Endothelial cell of umbilical vein (primary cell): Measurements from ENCODE around the gene DOCK4. TPM values are rescaled to one million over a fixed set of nuclear protein-coding genes. Genes with fewer than 3 reads are reported as not detected.

ENCODE experiments used
- BruUV-seq: library from RNA; stranded (reverse); fragments of 400-500 nt; replicated peaks from 2 replicates; lab custom pipeline; 2021; lab: Mats Ljungman, UMichigan
- CTCF ChIA-PET: fragments of 300-600, 350-600 bp; sonication (Branson Sonifier 250); formaldehyde crosslinking; loops from one replicate; lab custom pipeline; 2021; ENCODE audit warnings: antibody characterized with exemption, inconsistent platforms; lab: Charles Lee
- POLR2A ChIA-PET: fragments of 300-600, 350-600 bp; sonication (Branson Sonifier 250); formaldehyde crosslinking; loops from one replicate; lab custom pipeline; 2021; ENCODE audit warnings: antibody characterized with exemption, inconsistent platforms; lab: Charles Lee
- DNase-seq: peaks from one replicate; pipeline ENCODE4 v3.0.0-alpha.2; 2011; ENCODE audit warnings: low read depth, low spot score
- FAIRE-seq: peaks from 2 replicates; lab custom pipeline; 2011; peaks lifted over from hg19 to GRCh38; lab: Jason Lieb, UNC
- H2AFZ ChIP-seq: 2 replicates; pipeline ENCODE4 v1.6.0; 2012; ENCODE audit warnings: low read depth, low read length, control low read depth, inconsistent platforms
- H3K27ac ChIP-seq: 2 replicates; pipeline ENCODE4 v1.5.1; 2011; ENCODE audit warnings: low read depth, mild to moderate bottlenecking, control low read depth, low read length, moderate library complexity; ENCODE audit not compliant: insufficient read depth
- H3K27me3 ChIP-seq, 2 experiments: 2 replicates each; pipeline versions ENCODE4 v1.6.0 to v1.6.1; 2011; ENCODE audit warnings: low read length in 2 of 2, mixed read lengths in 1 of 2; ENCODE audit not compliant: control insufficient read depth in 2 of 2, insufficient read depth in 2 of 2
- H3K36me3 ChIP-seq, 2 experiments: 2 replicates in 1 of 2; 3 replicates in 1 of 2; pipeline ENCODE4 v1.5.1; 2011; ENCODE audit warnings: low read length in 2 of 2, mild to moderate bottlenecking in 1 of 2, moderate library complexity in 1 of 2; ENCODE audit not compliant: control insufficient read depth in 2 of 2, insufficient read depth in 2 of 2; ENCODE audit errors: extremely low read depth in 1 of 2
- H3K4me1 ChIP-seq: 3 replicates; pipeline ENCODE4 v1.5.1; 2011; ENCODE audit warnings: mild to moderate bottlenecking, low read length; ENCODE audit not compliant: control insufficient read depth, insufficient read depth; ENCODE audit errors: extremely low read depth
- H3K4me2 ChIP-seq: 2 replicates; pipeline ENCODE4 v1.6.1; 2011; ENCODE audit warnings: low read length, control low read depth, mixed read lengths; ENCODE audit not compliant: insufficient read depth
- H3K4me3 ChIP-seq, 3 experiments: fragments of 200-600 bp in 1 of 3; sonication (generic), shearing (Covaris generic) in 1 of 3; replicated peaks in 1 of 3; 2 replicates each; pipeline ENCODE4 v1.5.1; 2011 to 2016; ENCODE audit warnings: control low read depth in 3 of 3, low read length in 3 of 3, mild to moderate bottlenecking in 2 of 3, inconsistent platforms in 1 of 3, low read depth in 1 of 3, moderate library complexity in 1 of 3; ENCODE audit not compliant: insufficient read depth in 1 of 3
- H3K79me2 ChIP-seq: 2 replicates; pipeline ENCODE4 v1.6.0; 2012; ENCODE audit warnings: low read length, inconsistent platforms; ENCODE audit not compliant: control insufficient read depth, insufficient read depth
- H3K9ac ChIP-seq: replicated peaks from 2 replicates; pipeline ENCODE3; 2011; ENCODE audit warnings: low read length, control low read depth; ENCODE audit not compliant: insufficient read depth; ENCODE audit errors: extremely low read depth
- H3K9me1 ChIP-seq: replicated peaks from 3 replicates; pipeline ENCODE4 v1.6.0; 2011; ENCODE audit warnings: mild to moderate bottlenecking, low read length; ENCODE audit not compliant: control insufficient read depth, insufficient read depth; ENCODE audit errors: extremely low read depth
- H3K9me3 ChIP-seq: replicated peaks from 2 replicates; pipeline ENCODE4 v1.5.1; 2012; ENCODE audit warnings: low read length, inconsistent platforms; ENCODE audit not compliant: control insufficient read depth, insufficient read depth
- H4K20me1 ChIP-seq: replicated peaks from 2 replicates; pipeline ENCODE3; 2011; ENCODE audit warnings: mild to moderate bottlenecking, low read length; ENCODE audit not compliant: control insufficient read depth, insufficient read depth; ENCODE audit errors: extremely low read depth
- EZH2 ChIP-seq: IDR thresholded peaks from 2 replicates; pipeline ENCODE4 v1.6.1; 2012; ENCODE audit warnings: borderline replicate concordance, low read depth, mild to moderate bottlenecking, moderate library complexity, low read length, inconsistent platforms; ENCODE audit not compliant: severe bottlenecking
- GATA2 ChIP-seq: IDR thresholded peaks from 2 replicates; pipeline ENCODE4 v1.7.0; 2011; ENCODE audit warnings: low read depth, mild to moderate bottlenecking, moderate library complexity, mixed read lengths, low read length; ENCODE audit not compliant: insufficient read length, insufficient read depth
- JUN ChIP-seq: IDR thresholded peaks from 2 replicates; pipeline ENCODE4 v1.6.1; 2011; ENCODE audit warnings: borderline replicate concordance, low read depth; ENCODE audit not compliant: insufficient read length, insufficient read depth
- MYC ChIP-seq: IDR thresholded peaks from one replicate; pipeline ENCODE4 v1.6.1; 2011; ENCODE audit warnings: mild to moderate bottlenecking, low read depth, low read length
- POLR2AphosphoS5 ChIP-seq: IDR thresholded peaks from 2 replicates; pipeline ENCODE4 v1.6.1; 2012; ENCODE audit warnings: low read depth, mild to moderate bottlenecking, control low read depth, low read length, moderate library complexity; ENCODE audit not compliant: insufficient read depth
- dilution Hi-C: fragments of 300-500 bp; cut with MboI; formaldehyde crosslinking; loops from one replicate; pipeline ENCODE4 v1.15.0; 2019; ENCODE audit warnings: low sequenced_read_pairs; ENCODE audit not compliant: extremely low pct_ligation_motif_present
- intact Hi-C: fragments of 100-400 bp; cut with micrococcal nuclease; formaldehyde crosslinking; loops from one replicate; pipeline ENCODE4 v1.10.0; 2022
- polyA plus RNA-seq, 4 experiments: library from polyadenylated mRNA; depleted of rRNA in 3 of 4; stranded (reverse) in 3 of 4; unstranded in 1 of 4; fragments of >200 nt; gene quantifications; 2 replicates each; pipeline versions ENCODE4 v1.2.1 to v1.2.3, GENCODE V29; 2011 to 2012; ENCODE audit warnings: missing spikeins in 1 of 4
- total RNA-seq: library from RNA; stranded (reverse); gene quantifications from 2 replicates; pipeline ENCODE4 v1.2.3, GENCODE V29; 2021
- TF ChIP-seq, protein P1 (sequence below), 2 donors: IDR thresholded peaks; 1 replicate in 1 of 2; 2 replicates in 1 of 2; pipeline ENCODE4 v1.5.1; 2011; ENCODE audit warnings: low read length in 2 of 2, mild to moderate bottlenecking in 2 of 2, moderate library complexity in 2 of 2, control low read depth in 1 of 2, inconsistent platforms in 1 of 2, low read depth in 1 of 2; ENCODE audit not compliant: insufficient read depth in 1 of 2; ENCODE audit errors: extremely low read depth in 1 of 2
- TF ChIP-seq, protein P2 (sequence below): IDR thresholded peaks from 2 replicates; pipeline ENCODE4 v1.6.1; 2011; ENCODE audit not compliant: insufficient read depth, insufficient read length

Gene DOCK4
- total and polyA plus RNA-seq, 2 donors (not counting 3 experiments of a cell fraction or from before 2014, with no cell fraction given): 47.4 to 164 TPM

DNA sequence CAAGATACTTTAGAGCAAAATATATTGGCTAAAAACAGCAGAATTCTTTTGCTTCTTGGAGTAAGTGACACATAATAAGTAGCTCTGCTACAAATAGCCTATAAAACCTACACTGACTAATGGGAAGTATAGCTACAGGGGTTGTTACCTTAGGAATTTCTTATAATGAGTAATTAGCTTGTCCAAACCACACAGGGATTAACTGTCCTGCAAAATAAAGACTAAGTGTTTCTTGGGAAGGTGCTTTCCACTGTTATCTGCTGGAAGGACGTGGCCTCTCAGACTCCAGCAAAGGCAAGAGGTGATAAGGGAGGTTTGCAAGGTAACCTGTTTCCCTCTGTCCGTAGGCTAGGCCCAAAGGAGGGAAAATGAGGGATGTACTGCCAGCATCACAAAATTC is 302.4 kb downstream of the DOCK4 start:
- dilution Hi-C loops (no loop called here), intact Hi-C loops (no loop called here)
- Histone ChIP-seq H3K27ac (no peak overlapping the region), H4K20me1 (no peaks in the 10 kb centered on the region), H3K9me1 (no peaks in the 10 kb centered on the region), H3K4me3 (no peak overlapping the region), H3K4me1 (no peaks in the 10 kb centered on the region), H2AFZ (no peak overlapping the region), H3K79me2 (no peaks in the 10 kb centered on the region), H3K4me2 (no peak overlapping the region), H3K27me3 (no peaks in the 10 kb centered on the region), H3K9me3 (no peaks in the 10 kb centered on the region), H3K9ac (no peak overlapping the region), H3K36me3 (peaks cover 20 to 22% of the 10 kb centered on the region in 2 experiments)
- BruUV-seq: no TSS peak
- DNase-seq (no peak), FAIRE-seq (no peak)
- ChIA-PET POLR2A (no interaction called here), CTCF (no interaction called here)
- no peak for TF ChIP-seq MYC
- TF ChIP-seq, protein P1, sequence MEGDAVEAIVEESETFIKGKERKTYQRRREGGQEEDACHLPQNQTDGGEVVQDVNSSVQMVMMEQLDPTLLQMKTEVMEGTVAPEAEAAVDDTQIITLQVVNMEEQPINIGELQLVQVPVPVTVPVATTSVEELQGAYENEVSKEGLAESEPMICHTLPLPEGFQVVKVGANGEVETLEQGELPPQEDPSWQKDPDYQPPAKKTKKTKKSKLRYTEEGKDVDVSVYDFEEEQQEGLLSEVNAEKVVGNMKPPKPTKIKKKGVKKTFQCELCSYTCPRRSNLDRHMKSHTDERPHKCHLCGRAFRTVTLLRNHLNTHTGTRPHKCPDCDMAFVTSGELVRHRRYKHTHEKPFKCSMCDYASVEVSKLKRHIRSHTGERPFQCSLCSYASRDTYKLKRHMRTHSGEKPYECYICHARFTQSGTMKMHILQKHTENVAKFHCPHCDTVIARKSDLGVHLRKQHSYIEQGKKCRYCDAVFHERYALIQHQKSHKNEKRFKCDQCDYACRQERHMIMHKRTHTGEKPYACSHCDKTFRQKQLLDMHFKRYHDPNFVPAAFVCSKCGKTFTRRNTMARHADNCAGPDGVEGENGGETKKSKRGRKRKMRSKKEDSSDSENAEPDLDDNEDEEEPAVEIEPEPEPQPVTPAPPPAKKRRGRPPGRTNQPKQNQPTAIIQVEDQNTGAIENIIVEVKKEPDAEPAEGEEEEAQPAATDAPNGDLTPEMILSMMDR (IDR thresholded peaks at IDR 0.05; ENCODE audit: extremely low read depth in 1 of 2, insufficient read depth in 1 of 2, low read depth in 1 of 2, low read length in 2 of 2): no peak
- TF ChIP-seq GATA2: no peak
- TF ChIP-seq POLR2AphosphoS5: no peak
- TF ChIP-seq JUN: no peak
- TF ChIP-seq, protein P2, sequence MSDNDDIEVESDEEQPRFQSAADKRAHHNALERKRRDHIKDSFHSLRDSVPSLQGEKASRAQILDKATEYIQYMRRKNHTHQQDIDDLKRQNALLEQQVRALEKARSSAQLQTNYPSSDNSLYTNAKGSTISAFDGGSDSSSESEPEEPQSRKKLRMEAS: no peak
- no peak for TF ChIP-seq EZH2
